Measurements from ENCODE around the gene CADPS2. TPM values are rescaled to one million over a fixed set of nuclear protein-coding genes. Genes with fewer than 3 reads are reported as not detected.

CADPS2 gene
- total RNA-seq, 1 donor from 2014 or later = 0.22 TPM

- TF ChIP-seq CTCF (IDR thresholded peaks at IDR 0.05; ENCODE audit: partially characterized antibody, unreplicated experiment) = no peak
- Mint-ChIP-seq H3K36me3 (ENCODE audit: unreplicated experiment) (no peaks in the 10 kb centered on the region), H3K4me1 (ENCODE audit: low read depth, unreplicated experiment) (no peaks in the 10 kb centered on the region), H3K27ac (ENCODE audit: unreplicated experiment) (no peak overlapping the region), H3K27me3 (ENCODE audit: unreplicated experiment) (peaks cover 2% of the 10 kb centered on the region), H3K9me3 (ENCODE audit: unreplicated experiment) (no peaks in the 10 kb centered on the region), H3K4me3 (ENCODE audit: unreplicated experiment) (no peak overlapping the region)
- no peak for DNase-seq
These were observed 351.2 kb downstream of the CADPS2 start for GRCh38 chr7:122535086-122535485.

GRCh38 chr7:122532406-122533269 is 353.6 kb downstream of the CADPS2 start:
- no peaks in the 10 kb centered on the region for H3K36me3 Mint-ChIP-seq (ENCODE audit: unreplicated experiment)
- H3K27me3 Mint-ChIP-seq (ENCODE audit: unreplicated experiment) = peaks cover 2% of the 10 kb centered on the region
- no peak overlapping the region for H3K4me3 Mint-ChIP-seq (ENCODE audit: unreplicated experiment)
- peak; percentile 72 for TF ChIP-seq CTCF (IDR thresholded peaks at IDR 0.05; ENCODE audit: partially characterized antibody, unreplicated experiment)
- no peak overlapping the region for H3K27ac Mint-ChIP-seq (ENCODE audit: unreplicated experiment)
- DNase-seq = no peak
- no peaks in the 10 kb centered on the region for H3K9me3 Mint-ChIP-seq (ENCODE audit: unreplicated experiment)
- H3K4me1 Mint-ChIP-seq (ENCODE audit: low read depth, unreplicated experiment) = no peaks in the 10 kb centered on the region

DNA sequence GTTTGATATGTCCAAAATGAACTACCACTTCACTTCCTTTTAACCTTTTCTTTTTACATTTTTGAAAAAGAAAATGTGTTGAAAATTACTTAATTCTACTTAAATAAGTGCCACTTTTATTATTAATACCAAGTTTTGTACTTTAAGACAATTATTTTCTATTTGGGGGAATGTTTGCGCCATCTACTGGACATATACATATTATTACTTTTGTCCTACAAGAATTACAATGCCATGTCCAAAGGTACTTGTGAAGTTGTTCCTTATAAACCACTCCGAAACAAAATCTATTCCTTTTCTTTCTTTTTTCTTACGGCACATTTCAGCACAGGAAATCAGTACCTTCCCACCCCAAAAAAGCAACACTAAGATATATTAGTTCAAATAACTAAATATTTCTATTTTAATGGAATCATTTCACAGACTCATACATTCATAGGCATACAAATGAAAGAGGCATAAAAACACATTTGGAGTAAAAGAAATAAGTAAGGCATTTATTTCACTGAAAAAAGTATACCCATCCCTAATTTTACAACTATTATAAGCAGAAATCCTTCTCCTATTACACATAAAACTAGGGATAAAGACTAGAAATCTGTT is 357.3 kb downstream of the CADPS2 start:
- Mint-ChIP-seq H3K36me3 (ENCODE audit: unreplicated experiment) (no peaks in the 10 kb centered on the region), H3K27me3 (ENCODE audit: unreplicated experiment) (no peaks in the 10 kb centered on the region), H3K27ac (ENCODE audit: unreplicated experiment) (no peak overlapping the region), H3K4me1 (ENCODE audit: low read depth, unreplicated experiment) (no peaks in the 10 kb centered on the region), H3K9me3 (ENCODE audit: unreplicated experiment) (no peaks in the 10 kb centered on the region), H3K4me3 (ENCODE audit: unreplicated experiment) (no peak overlapping the region)
- peak; percentile 91 for TF ChIP-seq CTCF (IDR thresholded peaks at IDR 0.05; ENCODE audit: partially characterized antibody, unreplicated experiment)
- no peak for DNase-seq

- Mint-ChIP-seq H3K27ac (ENCODE audit: unreplicated experiment) (no peak overlapping the region), H3K4me3 (ENCODE audit: unreplicated experiment) (no peak overlapping the region), H3K4me1 (ENCODE audit: low read depth, unreplicated experiment) (peaks cover 10% of the 10 kb centered on the region), H3K27me3 (ENCODE audit: unreplicated experiment) (no peaks in the 10 kb centered on the region), H3K9me3 (ENCODE audit: unreplicated experiment) (no peaks in the 10 kb centered on the region), H3K36me3 (ENCODE audit: unreplicated experiment) (no peaks in the 10 kb centered on the region)
- DNase-seq = no peak
- TF ChIP-seq CTCF (IDR thresholded peaks at IDR 0.05; ENCODE audit: partially characterized antibody, unreplicated experiment) = no peak
These were observed 360.9 kb downstream of the CADPS2 start for GRCh38 chr7:122525355-122525754.

- TF ChIP-seq CTCF (IDR thresholded peaks at IDR 0.05; ENCODE audit: partially characterized antibody, unreplicated experiment) = no peak
- H3K36me3 Mint-ChIP-seq (ENCODE audit: unreplicated experiment) = no peaks in the 10 kb centered on the region
- H3K4me1 Mint-ChIP-seq (ENCODE audit: low read depth, unreplicated experiment) = peaks cover 10% of the 10 kb centered on the region
- H3K4me3 Mint-ChIP-seq (ENCODE audit: unreplicated experiment) = no peak overlapping the region
- H3K9me3 Mint-ChIP-seq (ENCODE audit: unreplicated experiment) = no peaks in the 10 kb centered on the region
- no peaks in the 10 kb centered on the region for H3K27me3 Mint-ChIP-seq (ENCODE audit: unreplicated experiment)
- H3K27ac Mint-ChIP-seq (ENCODE audit: unreplicated experiment) = no peak overlapping the region
- no peak for DNase-seq
These were observed 364.5 kb downstream of the CADPS2 start for GRCh38 chr7:122521767-122522166.
